GM18858 (cell line): ENCODE results near the gene TNIK.
A peak's percentile ranks its signal among the peaks of the same experiment; 100 is the strongest.

ENCODE experiments used
- ATAC-seq: cut with Tn5 transposase; IDR thresholded peaks from one replicate; pipeline ENCODE4 v1.9.1; 2021; ENCODE audit not compliant: unreplicated experiment

The TNIK gene

DNA sequence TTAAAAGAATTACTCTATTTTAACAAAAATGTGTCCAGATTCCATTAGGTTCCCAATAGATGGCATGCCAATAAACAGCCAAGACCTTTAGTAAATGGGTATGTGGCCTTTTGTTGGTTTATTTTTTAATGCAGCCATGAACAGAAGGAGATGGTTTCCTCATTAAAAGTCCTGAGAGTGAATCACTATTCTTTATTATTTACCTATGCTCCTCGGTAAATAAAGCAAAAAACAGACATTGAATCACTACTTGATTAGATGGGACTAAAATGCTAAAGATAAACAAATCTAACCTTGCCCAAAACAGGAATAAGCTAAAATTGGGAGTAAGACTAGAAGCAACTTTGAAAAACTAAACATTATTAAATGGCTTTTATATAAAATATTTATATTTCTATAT lies 94.2 kb downstream of the TNIK start:
- ATAC-seq, result no peak

DNA sequence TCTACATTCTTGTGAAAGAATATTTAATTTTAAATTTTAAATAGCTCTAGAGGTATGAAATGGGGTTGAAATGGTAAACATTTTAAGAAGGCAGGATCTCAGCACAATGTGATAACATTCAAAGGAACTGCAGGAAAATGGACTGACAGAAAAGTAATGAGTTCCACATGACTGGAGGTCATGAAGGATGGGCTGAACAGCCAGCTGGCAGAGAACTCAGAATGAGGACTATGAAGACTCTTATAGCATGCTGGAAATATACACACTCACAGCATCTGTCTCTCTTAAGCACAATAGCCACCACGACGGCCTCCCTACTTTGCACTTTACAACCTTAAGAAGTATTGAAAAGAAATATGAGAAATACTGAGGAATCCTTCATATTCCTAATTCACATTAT lies 94.7 kb downstream of the TNIK start:
- no peak for ATAC-seq

DNA sequence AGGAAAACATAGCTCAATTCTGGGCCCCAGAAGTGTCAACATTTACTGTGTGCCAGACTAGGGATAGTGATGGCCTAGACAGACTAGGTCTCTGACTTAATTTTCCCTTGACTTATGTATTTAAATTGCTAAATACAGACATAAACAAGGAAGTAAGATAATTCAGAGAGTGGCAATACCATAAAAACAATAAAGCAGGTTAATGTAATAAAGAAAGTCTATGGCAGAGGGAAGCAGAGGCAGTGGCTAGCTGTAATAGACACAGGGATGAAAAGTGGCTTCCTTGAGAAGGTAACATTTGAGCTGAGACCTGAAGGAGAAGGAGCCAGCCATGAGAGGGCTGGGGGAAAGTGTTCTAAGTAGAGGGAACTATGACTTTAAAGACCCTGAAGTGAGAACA lies 95.7 kb downstream of the TNIK start:
- no peak for ATAC-seq

DNA sequence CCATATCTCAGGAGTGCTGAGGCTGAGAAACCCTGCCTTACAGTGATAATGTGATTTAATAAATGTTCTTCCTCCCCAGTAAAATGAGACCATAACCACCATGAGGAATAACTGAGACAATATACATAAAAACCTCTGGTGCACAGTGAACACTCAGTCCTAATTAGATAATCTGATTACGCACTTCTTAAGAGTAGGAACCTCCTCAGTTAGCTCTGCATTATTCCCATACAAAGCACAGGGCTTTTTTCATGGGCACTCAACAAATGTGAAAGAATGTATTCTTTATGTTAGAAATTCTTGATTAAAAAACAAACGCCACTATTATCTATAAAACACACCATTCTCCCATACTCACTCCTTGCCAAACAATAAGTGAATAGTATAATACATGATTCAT lies 97.0 kb downstream of the TNIK start:
- ATAC-seq, result no peak

DNA sequence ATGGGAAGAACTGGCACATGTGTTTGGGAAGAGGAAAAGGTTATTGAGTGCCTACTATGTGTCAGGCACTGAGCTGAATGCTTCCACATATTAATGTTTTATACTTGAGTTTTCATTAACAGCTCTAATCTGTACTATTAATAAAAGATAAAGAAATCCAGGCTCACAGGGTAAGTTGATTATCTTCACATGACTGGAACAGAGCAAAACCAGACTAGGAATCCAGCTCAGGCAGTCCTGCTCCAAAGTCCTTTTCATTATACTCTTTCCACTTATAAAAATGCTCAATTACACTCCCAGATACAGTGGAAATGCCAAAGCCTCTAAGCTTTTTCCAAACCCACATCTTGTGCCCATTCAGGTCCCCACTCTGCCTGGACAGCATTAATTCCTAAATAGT lies 97.6 kb downstream of the TNIK start:
- no peak for ATAC-seq

DNA sequence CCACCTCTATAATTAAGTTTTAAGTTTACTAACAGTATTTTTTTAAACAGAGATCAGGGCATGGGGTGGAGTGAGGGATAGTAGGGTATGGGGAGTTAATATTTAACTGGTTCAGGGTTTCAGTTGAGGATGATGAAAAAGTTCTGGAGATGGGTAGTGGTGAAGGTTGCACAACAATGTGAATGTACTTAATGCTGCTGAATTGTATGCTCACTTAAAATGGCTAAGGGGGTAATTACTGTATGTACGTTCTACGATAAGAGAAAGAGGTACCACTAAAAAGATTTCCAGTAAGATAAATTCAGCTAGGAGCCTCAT lies 101.4 kb downstream of the TNIK start:
- ATAC-seq, result no peak

DNA sequence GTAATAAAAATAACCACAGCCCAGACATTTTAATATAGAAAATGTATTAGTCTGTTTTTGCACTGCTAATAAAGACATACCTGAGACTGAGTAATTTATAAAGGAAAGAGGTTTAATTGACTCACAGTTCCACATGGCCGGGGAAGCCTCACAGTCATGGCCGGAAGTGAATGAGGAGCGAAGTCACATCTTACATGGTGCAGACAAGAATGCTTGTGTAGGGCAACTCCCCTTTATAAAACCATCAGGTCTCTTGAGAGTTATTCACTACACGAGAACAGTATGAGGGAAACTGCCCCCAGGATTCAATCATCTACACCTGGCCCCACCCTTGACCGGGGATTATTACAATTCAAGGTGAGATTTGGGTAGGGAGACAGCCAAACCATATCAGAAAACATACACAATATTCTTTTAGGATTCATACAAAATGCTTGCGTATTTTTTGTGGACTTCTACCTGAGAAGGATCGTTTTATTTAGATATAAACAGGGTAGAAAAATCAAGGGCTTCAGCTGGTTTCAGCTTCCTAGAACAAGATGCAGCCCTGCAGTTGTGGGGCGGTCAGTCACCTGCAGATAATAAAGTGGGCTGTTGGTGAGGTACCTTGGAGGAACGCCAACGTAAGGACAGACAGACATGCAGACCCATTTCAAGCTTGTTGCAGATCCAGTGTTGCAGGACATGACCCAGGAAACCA lies 101.9 kb downstream of the TNIK start:
- ATAC-seq, result no peak

DNA sequence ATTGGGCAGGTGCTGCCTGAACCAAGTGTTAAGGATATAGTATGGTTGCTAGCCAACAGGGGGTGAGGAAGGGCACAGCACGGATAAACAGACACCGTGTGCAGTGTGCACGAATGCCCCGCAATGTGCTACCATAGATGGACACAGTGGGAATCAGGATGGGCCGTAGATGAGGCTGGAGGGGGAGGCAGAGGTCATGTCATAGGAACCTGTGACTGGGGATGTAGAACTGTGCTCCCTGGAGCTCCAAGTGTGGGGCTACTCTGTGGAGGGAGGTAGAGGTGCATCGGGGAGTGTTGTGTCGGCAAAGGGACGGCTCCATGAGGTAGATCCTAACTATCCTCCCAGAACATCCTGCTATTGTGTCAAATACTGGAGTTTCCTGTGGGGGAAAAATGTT lies 102.5 kb downstream of the TNIK start:
- ATAC-seq, result no peak

DNA sequence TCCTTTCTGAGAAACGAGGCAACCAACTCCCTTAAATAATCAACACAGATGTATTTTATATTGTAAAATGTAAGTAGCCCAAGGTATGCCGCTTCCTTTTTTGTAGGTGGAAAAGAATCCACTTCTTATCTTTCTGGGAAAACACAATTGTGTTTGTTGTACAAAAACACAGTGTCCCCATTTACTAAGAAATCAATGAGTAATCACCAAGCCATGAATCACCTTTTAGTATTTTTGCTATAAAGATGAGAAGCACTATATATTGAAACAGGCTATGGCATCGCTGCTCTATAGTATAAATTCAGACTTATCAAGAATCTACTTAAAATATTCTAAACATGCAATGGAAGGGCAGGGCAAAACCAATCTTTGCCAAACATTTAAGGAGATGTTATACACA lies 104.0 kb downstream of the TNIK start:
- ATAC-seq, result no peak

DNA sequence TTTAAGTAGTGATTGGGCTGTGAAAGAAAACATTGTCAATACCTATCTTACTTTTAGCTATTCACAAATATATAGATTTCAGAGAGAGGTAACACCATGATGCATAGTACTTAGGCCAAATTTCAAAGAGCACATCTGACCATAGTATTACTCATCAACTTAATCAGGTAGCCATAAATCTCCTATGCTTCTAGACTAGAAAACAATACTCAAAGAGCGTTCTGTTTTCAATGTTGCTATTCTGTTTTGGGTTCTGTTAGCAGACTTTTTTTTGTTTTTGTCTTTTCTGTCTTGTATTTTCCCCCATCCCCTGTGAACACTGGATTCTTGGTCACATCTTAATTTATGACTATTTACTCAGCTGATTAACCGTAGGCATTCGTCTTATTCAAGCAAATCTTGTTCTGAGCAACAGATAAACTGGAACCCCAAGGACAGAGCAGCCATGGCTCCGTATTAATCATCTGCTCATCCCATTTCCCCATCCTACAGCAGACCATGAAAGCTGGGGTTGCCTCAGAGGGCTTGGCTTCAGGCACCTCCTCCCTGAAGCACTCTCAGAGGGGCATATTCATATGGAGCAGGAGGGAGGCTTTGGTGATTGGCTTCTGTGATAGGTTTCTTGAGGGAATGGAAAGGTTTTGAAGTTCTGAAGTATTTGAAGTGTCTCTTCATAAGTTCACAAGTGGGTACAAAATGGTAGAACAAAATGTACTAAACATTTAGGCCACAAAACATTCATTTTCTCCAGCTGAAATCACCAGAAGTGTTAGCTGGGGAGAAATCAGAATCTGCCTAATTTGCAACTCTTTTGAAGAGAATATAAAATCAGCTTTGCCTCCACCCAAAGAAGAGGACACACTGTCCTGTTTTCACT lies 105.3 kb downstream of the TNIK start:
- no peak for ATAC-seq

DNA sequence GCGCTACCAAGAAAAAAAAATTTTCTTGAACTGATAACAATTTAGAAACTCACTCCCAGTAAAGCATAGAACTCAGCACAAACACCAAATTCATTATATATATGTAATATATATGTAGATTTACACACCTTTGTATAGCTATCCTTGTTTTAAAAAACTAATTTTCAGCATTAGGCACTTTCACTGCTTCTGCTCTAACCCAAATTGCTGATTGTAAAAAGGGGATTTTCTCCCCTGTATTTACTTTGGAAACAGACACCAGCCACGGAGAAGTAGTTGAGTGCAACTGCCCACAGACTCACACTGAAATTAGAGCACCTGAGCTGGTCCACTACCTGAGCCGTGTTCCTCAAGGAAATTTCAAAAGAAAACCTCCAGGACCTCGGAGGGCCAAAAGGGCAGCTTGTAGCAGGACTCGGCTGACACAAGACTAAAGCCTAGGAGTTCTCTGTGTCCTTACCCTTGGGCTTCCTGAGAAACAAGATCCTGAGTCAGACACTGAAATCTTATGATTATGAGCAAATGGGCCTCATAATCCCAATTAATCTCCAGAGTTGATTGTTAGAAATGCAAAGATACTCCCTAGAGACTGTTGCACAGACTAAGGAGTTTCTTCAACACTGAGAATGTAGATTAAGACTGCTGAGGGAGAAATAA lies 106.0 kb downstream of the TNIK start:
- no peak for ATAC-seq

DNA sequence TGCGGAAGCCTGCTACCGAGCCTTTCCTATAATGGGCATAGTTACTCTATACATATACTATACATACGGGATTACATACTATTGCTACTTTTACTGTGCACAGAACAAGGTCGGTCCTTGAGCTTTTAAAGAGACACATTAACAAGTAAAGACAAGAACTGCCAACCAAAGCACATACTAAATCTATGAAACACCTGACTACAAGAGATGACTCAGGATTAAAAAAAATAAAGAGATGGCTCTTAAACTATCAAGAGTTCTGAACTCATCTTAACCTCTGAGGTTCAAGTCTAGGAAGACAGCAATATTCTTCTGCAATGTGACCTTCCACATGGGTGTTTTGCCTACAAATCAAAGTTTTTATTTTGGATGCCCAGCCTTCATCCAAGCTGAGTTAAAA lies 106.8 kb downstream of the TNIK start:
- ATAC-seq, result no peak

DNA sequence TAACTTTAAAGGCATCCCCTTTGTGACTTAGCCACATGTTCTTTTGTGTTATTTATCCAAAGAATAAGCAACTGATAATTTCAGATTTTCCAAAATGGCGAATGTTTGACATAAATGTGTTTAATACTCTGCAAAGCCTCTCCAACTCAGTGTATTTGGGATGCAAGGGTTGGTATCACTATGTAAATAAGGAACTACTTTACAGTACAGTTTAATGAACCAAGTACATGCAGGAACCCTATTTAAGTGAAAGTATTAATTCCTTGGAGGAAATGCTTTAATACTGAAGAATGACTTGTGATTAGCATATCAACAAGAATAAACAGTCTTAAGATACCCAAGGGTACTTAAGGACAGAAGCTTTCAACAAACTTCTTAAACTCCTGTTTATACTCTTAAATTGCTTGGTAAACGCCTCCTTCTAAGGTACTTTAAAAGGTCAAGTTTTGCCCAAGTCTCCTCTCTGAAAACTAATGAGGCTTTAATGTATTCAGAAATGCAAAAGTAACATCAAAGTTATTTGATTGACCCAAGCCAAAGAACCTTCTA lies 107.7 kb downstream of the TNIK start:
- ATAC-seq, result no peak

DNA sequence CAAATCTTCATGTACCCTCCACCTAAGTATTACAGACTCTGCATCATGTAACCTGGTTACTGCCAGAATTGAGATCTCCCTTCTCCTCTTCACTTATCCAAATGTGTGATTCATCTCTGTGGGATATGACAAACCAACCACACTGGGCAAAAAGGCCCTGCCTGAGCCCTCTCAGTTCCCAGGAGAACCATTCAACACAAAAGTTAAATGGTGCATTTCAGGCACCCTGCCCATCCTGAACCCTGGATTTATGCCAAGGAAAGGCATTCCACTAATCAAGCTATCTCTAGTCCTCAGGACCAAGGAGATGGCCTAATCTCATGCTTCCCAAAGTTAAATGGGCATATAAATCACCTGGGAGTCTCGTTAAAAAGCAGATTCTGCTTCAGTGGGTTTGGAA lies 108.5 kb downstream of the TNIK start:
- ATAC-seq, result no peak

DNA sequence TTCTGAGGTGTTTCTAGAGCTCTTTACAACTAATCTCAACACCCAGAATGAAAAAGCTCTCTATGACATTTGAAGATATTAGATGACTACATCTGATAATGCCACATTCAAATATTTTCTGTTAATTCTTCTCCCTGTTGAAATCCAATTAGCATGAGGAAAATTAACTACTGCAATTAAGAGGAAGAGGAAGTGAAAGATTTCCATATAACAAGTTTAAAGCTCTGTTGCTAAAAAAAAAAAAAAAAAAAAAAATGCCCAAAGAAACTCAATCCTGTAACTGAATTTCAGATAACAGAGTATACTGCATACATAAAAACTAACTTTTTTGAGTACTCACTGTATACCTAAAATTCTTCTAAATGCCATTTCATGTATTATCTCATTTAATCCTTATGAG lies 109.8 kb downstream of the TNIK start:
- no peak for ATAC-seq

DNA sequence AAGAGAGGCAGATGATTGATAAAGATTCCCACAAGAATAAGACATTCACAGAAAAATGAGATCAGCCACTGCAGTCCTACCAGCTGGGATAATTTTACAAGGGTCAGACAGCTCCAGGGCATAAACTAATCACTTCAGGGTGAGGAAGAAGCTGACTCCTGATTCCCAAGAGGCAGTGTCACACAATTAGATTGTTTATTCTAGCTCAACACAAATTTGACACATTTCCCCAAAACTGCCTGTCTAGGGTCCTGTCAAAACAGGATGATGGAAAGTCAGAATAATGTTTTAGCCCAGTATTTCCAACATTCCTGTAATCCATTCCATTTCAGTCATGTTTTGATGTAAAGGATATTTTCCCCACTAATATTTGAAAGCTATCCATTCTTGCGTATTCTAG lies 110.8 kb downstream of the TNIK start:
- no peak for ATAC-seq

DNA sequence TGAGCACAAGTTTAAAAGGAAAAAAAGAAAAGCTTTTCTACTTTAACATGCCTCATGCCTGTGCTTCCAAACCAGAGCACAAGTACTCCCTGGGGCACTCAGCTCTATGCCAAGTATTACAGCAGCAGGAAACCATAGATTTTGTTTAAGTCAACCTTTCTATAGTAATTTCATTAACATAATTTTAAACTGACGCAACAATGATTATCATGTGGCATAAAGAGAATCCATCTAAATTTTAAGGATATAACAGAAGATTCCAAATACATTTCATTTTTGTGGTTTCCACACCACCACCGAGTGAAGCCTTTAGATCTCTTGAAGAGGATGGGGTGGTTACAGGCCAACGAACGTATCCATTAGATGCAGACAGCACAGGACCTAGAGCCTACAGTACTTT lies 112.1 kb downstream of the TNIK start:
- no peak for ATAC-seq

DNA sequence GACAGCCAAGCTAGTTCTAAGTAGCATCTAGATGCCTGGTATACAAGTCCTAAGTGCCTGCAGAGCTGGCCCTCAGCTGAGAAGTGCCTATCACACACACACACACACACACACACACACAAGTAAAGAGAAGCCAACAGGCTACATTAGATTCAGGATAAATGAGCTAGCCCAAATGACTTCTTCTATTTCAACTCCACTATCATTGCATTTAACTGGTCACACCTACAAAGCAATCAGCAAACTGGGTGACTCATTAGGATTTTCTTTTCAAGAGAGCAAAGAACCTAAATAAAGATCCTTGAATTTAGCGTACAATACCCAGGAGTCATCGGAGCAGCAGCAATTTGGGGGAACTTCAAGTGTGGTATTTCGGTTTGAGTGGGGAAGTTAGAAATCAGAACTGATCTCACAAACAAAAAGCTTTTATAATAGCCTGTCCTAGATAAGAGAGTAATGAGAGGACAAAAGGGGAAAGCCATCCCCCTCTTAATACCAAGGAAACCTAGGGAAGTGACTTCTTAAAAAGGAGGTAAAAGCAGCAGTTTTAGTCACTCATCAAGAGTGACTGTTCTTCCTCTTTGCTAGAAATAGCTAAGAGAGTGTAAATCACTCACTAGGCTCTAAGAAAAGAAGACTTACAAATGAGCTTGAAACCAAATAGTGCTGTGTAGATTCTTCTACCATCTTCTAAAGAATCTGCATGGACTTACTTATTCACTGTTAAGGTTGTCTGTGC lies 112.7 kb downstream of the TNIK start:
- ATAC-seq, result peak; percentile 77

DNA sequence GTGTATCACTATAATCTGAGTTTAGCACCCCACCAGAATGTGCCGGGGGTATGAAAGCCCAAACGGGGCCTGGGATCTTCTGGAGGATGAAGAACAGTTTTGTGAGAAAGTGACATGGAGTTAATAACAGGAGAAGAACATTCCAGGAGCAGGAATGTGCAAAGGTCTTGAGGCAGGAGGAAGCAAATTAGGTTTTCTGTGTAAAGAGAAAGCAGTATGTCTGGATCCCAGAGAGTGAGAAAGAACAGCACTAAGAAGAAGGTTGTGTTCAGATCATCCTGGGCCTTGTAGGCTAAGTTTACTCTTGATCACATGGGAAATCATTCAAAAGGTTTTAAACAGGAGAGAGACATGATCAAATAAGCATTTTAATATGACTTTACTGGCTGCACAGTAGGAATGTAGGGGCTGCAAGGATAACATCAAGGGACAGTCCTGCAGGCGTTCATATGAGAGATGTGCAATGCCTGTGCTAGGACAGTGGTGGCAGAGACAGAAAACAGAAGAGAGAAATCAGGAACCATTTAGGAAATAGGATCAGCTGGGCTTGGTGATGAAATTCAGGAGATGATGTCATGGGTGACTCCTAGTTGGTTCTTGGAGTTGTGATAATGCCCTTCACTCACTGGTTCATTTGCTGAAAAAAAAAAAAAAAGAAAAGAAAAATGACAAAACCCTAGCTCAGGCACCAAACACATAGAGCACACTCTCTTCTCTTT lies 113.5 kb downstream of the TNIK start:
- no peak for ATAC-seq

DNA sequence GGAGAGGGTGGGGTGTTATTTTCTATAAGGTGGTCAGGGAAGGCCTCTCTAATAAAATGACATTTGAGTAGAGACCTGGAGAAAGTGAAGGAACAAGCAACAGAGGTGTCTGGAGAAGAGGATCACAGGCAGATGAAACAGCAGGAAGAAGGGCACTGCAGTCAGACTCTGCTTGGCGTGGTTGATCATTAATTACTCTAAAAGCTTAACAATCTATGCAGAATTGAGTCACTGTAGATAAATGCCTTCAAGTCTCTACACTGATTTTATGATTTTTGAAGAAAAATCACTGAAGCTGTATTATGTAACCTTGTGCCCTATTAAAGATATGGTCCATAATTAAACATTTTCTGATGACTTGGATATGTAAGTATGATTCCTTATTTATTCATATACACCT lies 114.2 kb downstream of the TNIK start:
- no peak for ATAC-seq
